Mesodermal cell (in vitro differentiated cells): ENCODE data around the gene CMTM8.

Experiments
- H3K27ac ChIP-seq: 2 replicates; pipeline ENCODE4 v1.7.0; 2013; ENCODE audit warnings: mild to moderate bottlenecking, low read depth, low read length, moderate library complexity; ENCODE audit not compliant: severe bottlenecking
- H3K36me3 ChIP-seq: 2 replicates; pipeline ENCODE4 v1.7.1; 2013; ENCODE audit warnings: mild to moderate bottlenecking, low read length, moderate library complexity; ENCODE audit not compliant: control insufficient read depth, insufficient read depth
- H3K4me1 ChIP-seq: one replicate; pipeline ENCODE4 v1.7.1; 2013; ENCODE audit warnings: mild to moderate bottlenecking, low read length; ENCODE audit not compliant: insufficient read depth, control insufficient read depth, poor library complexity, severe bottlenecking
- H3K4me3 ChIP-seq: 2 replicates; pipeline ENCODE4 v1.7.0; 2013; ENCODE audit warnings: low read length, control low read depth, mild to moderate bottlenecking; ENCODE audit not compliant: insufficient read depth, poor library complexity, severe bottlenecking; ENCODE audit errors: extremely low read depth
- H3K9me3 ChIP-seq: 2 replicates; pipeline ENCODE4 v1.7.1; 2013; ENCODE audit warnings: mild to moderate bottlenecking, low read length, moderate library complexity; ENCODE audit not compliant: control insufficient read depth
- WGBS, 2 experiments: methylation state at CpG; one replicate each; pipeline ENCODE4 v1.1.5; 2013; ENCODE audit warnings: missing lambda C conversion rate in 2 of 2; ENCODE audit not compliant: insufficient coverage in 2 of 2; 5-methylcytosine and 5-hydroxymethylcytosine counted together

The CMTM8 gene

GRCh38 chr3:32306072-32306471, 67.6 kb downstream of the CMTM8 start:
- Histone ChIP-seq H3K36me3 (no peaks in the 10 kb centered on the region), H3K4me3 (no peak overlapping the region), H3K27ac (no peak overlapping the region), H3K9me3 (no peaks in the 10 kb centered on the region), H3K4me1 (no peaks in the 10 kb centered on the region)
- WGBS, 2 experiments, result 93 to 95% methylated on average over 2 to 3 of the region's 3 CpGs

GRCh38 chr3:32307591-32307990, 69.1 kb downstream of the CMTM8 start:
- no peak overlapping the region for H3K4me3 ChIP-seq
- H3K9me3 ChIP-seq, result no peaks in the 10 kb centered on the region
- H3K27ac ChIP-seq, result no peak overlapping the region
- no peaks in the 10 kb centered on the region for H3K4me1 ChIP-seq
- WGBS, 2 experiments, result 85 to 97% methylated on average over 3 of the region's 3 CpGs
- H3K36me3 ChIP-seq, result no peaks in the 10 kb centered on the region

GRCh38 chr3:32308378-32308777, 69.9 kb downstream of the CMTM8 start:
- Histone ChIP-seq H3K36me3 (no peaks in the 10 kb centered on the region), H3K4me1 (peaks cover 2% of the 10 kb centered on the region), H3K4me3 (no peak overlapping the region), H3K9me3 (no peaks in the 10 kb centered on the region), H3K27ac (no peak overlapping the region)
- 95 to 97% methylated on average over 2 to 3 of the region's 4 CpGs for WGBS, 2 experiments

GRCh38 chr3:32309654-32310242, 71.3 kb downstream of the CMTM8 start:
- 87 to 89% methylated on average over 4 to 5 of the region's 5 CpGs for WGBS, 2 experiments
- no peaks in the 10 kb centered on the region for H3K36me3 ChIP-seq
- H3K4me3 ChIP-seq, result no peak overlapping the region
- H3K4me1 ChIP-seq, result peaks cover 11% of the 10 kb centered on the region
- no peak overlapping the region for H3K27ac ChIP-seq
- no peaks in the 10 kb centered on the region for H3K9me3 ChIP-seq

GRCh38 chr3:32310336-32310735, 71.9 kb downstream of the CMTM8 start:
- no peaks in the 10 kb centered on the region for H3K9me3 ChIP-seq
- H3K27ac ChIP-seq, result no peak overlapping the region
- no peaks in the 10 kb centered on the region for H3K36me3 ChIP-seq
- H3K4me1 ChIP-seq, result peaks cover 11% of the 10 kb centered on the region
- H3K4me3 ChIP-seq, result no peak overlapping the region
- 93 to 98% methylated on average over 5 of the region's 5 CpGs for WGBS, 2 experiments

- Histone ChIP-seq H3K27ac (no peak overlapping the region), H3K4me3 (no peak overlapping the region), H3K36me3 (no peaks in the 10 kb centered on the region), H3K9me3 (no peaks in the 10 kb centered on the region), H3K4me1 (peaks cover 11% of the 10 kb centered on the region)
- WGBS, 2 experiments, result 95 to 96% methylated on average over 10 to 12 of the region's 15 CpGs
Observed at GRCh38 chr3:32310918-32311839, 72.7 kb downstream of the CMTM8 start.

GRCh38 chr3:32312251-32312650, 73.8 kb downstream of the CMTM8 start:
- no peak overlapping the region for H3K27ac ChIP-seq
- no peaks in the 10 kb centered on the region for H3K9me3 ChIP-seq
- peaks cover 11% of the 10 kb centered on the region for H3K4me1 ChIP-seq
- no peak overlapping the region for H3K4me3 ChIP-seq
- H3K36me3 ChIP-seq, result no peaks in the 10 kb centered on the region
- WGBS, 2 experiments, result no CpG with 5 or more reads among the region's 1 CpG

GRCh38 chr3:32313169-32313568, 74.7 kb downstream of the CMTM8 start:
- H3K4me3 ChIP-seq, result no peak overlapping the region
- H3K27ac ChIP-seq, result no peak overlapping the region
- H3K9me3 ChIP-seq, result no peaks in the 10 kb centered on the region
- peaks cover 11% of the 10 kb centered on the region for H3K4me1 ChIP-seq
- WGBS, 2 experiments, result 94 to 95% methylated on average over 5 to 6 of the region's 6 CpGs
- no peaks in the 10 kb centered on the region for H3K36me3 ChIP-seq

- no peak overlapping the region for H3K27ac ChIP-seq
- WGBS, 2 experiments, result 71 to 73% methylated on average over 4 to 5 of the region's 5 CpGs
- no peak overlapping the region for H3K4me3 ChIP-seq
- peaks cover 11% of the 10 kb centered on the region for H3K4me1 ChIP-seq
- H3K9me3 ChIP-seq, result no peaks in the 10 kb centered on the region
- H3K36me3 ChIP-seq, result no peaks in the 10 kb centered on the region
Observed at GRCh38 chr3:32313723-32314473, 75.4 kb downstream of the CMTM8 start.

- H3K4me3 ChIP-seq, result no peak overlapping the region
- H3K27ac ChIP-seq, result no peak overlapping the region
- H3K4me1 ChIP-seq, result peaks cover 11% of the 10 kb centered on the region
- H3K36me3 ChIP-seq, result no peaks in the 10 kb centered on the region
- no peaks in the 10 kb centered on the region for H3K9me3 ChIP-seq
- 91 to 93% methylated on average over 3 of the region's 3 CpGs for WGBS, 2 experiments
Observed at GRCh38 chr3:32315441-32315840, 77.0 kb downstream of the CMTM8 start.
